K562 (cell line): ENCODE results near the gene SETD7.

ENCODE experiments used
- GTF2F1 ChIP-seq: IDR thresholded peaks from 2 replicates; pipeline ENCODE4 v1.6.1; 2011; ENCODE audit warnings: low read depth, low read length, improper control_type of control experiment
- TGIF2 ChIP-seq: sonication (generic); formaldehyde crosslinking; IDR thresholded peaks from 2 replicates; pipeline ENCODE4 v1.8.1; 2022; ENCODE audit warnings: mild to moderate bottlenecking, missing genetic modification reagents, moderate library complexity

DNA sequence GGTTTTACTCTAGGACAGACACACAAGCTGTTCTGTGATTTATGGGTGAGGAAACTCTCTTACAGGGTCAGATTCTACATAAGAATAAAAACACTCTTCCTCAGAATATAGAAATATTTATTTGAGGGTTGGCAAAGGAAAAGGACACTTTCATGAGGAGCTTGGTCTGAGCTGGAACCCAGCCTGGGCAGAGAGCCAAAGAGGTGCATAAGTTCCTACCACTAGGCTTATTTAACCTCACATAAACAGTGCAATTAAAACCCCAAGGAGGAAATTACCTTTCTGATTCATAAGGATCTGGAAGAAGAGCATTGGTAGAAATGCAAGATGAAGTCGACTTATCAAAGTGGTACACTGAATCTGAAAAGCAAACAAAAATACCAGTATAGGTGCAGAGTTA is 32.9 kb downstream of the SETD7 start:
- TF ChIP-seq GTF2F1 (no peak), TGIF2 (CRISPR knock-in tag) (no peak)
